Measurements from ENCODE around the gene ZDHHC20.

The ZDHHC20 gene, protein sequence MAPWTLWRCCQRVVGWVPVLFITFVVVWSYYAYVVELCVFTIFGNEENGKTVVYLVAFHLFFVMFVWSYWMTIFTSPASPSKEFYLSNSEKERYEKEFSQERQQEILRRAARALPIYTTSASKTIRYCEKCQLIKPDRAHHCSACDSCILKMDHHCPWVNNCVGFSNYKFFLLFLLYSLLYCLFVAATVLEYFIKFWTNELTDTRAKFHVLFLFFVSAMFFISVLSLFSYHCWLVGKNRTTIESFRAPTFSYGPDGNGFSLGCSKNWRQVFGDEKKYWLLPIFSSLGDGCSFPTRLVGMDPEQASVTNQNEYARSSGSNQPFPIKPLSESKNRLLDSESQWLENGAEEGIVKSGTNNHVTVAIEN

DNA sequence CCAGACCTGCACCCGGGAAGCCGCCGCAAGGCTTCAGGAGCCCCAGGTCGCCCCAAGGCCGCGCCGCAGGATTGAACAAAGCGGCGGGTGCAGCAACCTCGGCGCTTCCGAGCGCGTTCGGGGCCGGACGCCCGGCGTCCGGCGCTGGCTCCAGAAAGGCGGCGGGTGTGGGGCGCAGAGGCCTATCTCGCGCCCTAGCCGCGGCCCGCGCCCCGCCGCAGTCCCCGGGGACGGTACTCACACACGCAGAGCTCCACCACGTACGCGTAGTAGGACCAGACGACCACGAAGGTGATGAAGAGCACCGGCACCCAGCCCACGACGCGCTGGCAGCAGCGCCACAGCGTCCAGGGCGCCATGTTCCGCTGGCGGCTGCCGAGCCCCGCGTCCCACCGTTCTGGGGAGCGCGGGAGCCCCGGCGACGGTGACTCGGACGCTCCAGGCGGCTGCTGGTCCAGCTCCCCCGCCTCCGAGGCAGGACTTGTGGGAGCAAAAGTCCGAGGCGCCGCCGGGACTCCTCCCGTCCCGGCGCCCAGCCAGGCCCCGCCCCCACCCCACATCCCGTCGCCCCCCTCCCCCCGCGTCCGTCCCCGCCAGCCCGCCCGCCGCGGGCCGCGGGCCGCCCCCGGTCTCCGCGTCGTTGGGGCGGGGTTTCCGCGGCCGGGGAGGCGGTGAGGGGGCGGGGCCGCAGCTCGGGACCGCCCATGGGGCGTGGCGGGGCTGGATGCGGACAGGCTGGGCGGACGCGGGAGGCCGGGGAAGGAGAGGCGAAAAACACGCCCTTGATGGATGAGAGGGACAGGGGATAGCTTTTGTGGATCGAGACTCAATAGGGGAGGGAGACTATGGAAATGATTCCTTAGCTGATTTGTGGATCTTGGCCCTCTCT is at the start of gene ZDHHC20:
ZDHHC20 (minus strand) TSS at position 491 of the 889 bp plus-strand sequence; CDS start at position 359, 132 bp downstream.
- DNase-seq (ENCODE audit: low read depth), result peak; percentile 83

DNA sequence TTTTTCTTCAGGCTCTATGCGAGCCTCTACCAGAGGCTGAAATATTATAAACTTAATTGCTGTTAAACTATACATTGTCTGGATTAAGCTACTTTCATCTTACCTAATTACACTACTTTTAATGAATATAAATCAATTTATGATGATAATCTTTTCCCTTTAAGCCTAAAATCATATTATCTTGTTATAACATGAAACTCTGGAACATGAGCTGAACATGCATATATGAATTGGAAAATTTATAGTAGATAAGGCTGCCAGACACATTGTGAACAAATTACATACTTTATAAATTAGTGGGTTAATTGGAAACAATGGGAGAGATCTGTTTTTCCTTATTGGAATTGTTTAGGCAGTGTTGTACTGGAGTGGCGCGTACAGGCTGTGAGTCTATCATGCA is 45.3 kb upstream of the ZDHHC20 start:
- no peak for DNase-seq (ENCODE audit: low read depth)

GRCh38 chr13:21501686-21502085 is 42.6 kb upstream of the ZDHHC20 start:
- DNase-seq (ENCODE audit: low read depth), result no peak

GRCh38 chr13:21486322-21486721 is 27.2 kb upstream of the ZDHHC20 start:
- DNase-seq (ENCODE audit: low read depth), result no peak

DNA sequence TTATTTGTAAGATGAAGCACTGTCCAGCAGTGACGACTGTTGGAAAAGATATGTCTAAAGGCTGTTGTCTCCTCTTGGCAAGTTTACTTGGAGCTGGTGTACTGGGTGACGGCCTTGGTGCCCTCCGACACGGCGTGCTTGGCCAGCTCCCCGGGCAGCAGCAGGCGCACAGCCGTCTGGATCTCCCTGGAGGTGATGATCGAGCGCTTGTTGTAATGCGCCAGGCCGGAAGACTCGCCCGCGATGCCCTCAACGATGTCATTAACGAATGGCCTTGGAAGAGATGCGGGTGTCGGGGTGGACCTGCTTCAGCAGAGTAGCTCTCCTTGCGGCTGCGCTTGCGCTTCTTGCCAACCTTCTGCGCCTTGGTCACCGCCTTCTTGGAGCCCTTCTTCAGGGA is 24.6 kb upstream of the ZDHHC20 start:
- no peak for DNase-seq (ENCODE audit: low read depth)

DNA sequence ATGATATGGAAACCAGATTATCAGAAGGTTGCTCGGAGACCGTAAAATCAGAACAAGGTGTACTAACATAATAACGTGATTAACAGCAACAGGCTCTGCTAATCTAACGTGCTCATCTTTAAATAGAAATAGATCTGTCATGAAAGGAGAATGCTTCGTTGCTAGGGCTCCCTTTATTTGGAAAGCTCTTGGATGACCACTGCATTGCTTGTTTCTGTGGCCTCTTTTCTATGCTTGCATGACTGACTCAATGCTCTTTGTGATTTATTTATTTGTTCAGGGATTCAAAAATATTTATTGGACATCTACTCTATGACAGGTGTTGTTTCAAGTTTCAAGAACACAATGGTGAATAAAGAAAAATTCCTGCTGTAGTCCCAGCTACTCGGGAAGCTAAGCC is 22.3 kb upstream of the ZDHHC20 start:
- no peak for DNase-seq (ENCODE audit: low read depth)

DNA sequence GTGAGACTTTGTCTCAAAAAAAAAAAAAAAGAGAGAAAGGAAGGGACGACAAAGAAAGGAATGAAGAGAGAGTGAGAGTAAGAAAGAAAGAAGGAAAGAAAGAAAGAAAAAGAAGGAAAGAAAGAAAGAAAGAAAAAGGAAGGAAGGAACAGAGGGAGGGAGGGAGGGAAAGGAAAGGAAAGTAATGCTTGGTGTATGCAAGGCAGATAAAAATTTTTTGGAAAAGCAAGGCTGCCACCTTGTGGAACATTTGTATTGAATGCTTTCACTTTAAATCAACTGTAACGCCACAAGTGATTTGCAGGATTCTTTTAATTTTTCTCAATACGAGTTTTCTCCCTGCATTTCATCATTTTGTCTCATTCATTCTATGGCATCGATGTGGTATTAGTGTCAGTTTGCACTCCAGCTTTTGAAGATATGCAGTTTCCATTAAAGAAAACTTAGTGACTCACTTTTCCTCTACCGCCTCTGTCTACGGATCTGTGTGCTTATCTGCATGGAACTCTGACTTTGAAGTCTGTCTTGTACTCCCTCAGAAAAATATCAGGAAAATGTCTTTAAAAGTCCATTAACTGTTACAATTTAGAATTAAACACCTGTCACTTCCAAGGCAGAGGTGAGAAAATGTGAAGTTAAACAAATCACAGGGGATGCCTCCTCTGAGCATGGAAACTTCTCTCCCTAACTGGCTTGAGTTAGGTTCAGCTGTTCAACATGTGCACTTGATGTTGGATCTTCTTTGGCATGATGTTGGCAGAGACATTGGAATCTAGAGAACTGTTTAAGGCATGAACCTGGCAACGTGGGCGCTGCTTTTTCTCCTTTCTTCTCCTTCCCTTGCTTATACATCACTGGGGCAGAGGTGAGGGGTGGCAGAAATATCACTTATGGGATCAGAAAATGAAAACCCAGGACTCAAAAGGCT is 20.0 kb upstream of the ZDHHC20 start:
- DNase-seq (ENCODE audit: low read depth), result no peak

DNA sequence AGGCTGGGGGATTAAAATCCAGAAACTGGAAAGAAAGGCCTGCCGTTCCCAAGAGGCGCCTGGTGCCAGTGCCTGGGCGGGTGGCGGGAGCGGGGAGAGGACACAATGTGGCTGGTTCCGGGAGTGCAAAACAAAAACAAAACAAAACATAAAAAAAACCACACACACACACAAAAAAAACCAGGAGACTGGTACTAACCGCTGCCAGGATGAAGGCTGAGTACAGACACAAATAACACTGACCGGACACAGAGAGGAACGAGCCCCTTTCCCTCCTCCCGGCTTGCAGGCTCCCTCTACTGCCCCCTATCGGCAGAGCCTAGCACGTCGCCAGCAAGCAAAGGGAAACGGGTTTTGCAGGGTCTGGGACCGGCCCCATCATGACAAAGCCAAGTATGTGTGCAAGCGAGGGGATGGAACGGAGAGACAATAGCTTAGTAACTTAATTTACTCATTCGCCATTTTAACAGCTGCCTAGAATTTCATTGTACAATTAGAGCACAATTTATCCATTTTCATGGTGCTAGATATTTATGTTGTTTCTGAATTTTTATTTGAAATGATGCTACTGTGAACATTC is 17.9 kb upstream of the ZDHHC20 start:
- DNase-seq (ENCODE audit: low read depth), result peak; percentile 64

GRCh38 chr13:21475115-21475514 is 16.0 kb upstream of the ZDHHC20 start:
- DNase-seq (ENCODE audit: low read depth), result no peak

- no peak for DNase-seq (ENCODE audit: low read depth)
Measured at GRCh38 chr13:21470785-21471184, 11.7 kb upstream of the ZDHHC20 start.

DNA sequence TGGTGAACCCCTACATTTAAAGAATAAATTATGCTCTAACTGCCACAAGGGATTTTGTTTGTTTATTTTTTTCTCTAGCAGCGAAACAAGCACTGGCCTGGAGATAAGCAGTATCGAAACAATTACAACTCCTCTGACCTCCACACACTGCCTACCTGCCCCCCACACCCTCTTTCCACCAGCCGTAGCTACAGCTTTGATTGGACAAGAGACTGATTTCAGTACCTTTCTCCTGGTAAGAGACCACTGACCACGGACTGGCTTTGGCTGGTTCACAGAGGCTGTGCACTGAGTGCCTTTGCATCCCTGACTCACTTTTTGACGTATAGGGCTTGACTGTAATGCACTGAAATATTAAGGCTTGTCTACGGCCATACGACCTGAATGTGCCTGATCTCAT is 7.4 kb upstream of the ZDHHC20 start:
- DNase-seq (ENCODE audit: low read depth), result no peak

- DNase-seq (ENCODE audit: low read depth), result no peak
Measured at GRCh38 chr13:21465710-21466160, 6.6 kb upstream of the ZDHHC20 start.

DNA sequence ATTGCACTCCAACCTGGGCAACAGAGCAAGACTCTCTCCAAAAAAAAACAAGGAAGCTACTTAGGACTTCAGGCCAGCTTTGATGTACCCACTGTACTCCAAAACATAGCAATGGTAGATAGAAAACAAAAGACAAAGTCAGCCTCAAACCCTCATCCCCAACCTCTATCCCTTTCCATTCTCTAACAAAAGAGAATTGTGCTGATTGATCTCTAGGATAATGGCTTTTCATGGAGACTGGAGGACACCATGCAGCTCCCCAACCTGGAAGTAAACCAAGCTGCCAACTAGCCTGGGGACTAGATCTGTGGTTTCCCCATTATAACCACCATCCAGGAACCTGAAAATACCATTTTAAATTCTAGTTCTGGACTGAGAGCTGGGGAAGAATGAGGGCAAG is 4.3 kb upstream of the ZDHHC20 start:
- DNase-seq (ENCODE audit: low read depth), result no peak

- DNase-seq (ENCODE audit: low read depth), result no peak
Measured at GRCh38 chr13:21461131-21461530, 2.0 kb upstream of the ZDHHC20 start.

- DNase-seq (ENCODE audit: low read depth), result peak; percentile 13
Measured at GRCh38 chr13:21458451-21458812, 671 bp downstream of the ZDHHC20 start.

DNA sequence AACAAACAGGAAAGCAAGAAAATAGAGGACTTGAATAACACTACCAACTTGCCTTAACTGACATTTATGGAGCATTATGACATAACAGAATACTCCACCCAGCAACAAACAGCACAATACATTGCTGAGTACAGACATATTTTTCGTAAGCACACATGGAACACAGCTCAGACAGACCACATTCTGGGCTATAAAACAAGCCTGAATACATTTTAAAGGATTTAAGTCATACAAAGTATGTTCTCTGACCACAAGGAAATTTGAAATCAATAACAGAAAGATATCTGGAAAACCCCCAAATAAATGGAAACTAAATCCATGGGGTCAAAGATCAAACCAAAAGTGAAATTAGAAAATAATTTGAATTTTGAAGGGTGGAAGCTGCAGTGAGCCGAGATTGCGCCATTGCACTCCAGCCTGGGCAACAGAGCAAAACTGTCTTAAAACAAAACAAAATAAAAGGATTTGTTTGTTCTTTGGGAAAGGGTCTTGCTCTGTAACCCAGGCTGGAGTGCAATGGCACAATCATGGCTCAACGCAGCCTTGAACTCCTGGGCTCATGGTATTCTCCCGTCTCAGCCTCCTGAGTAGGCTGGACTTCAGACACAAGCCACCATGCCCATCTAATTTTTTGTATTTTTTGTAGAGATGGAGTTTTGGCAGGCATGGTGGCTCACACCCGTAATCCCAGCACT is 5.6 kb downstream of the ZDHHC20 start:
- no peak for DNase-seq (ENCODE audit: low read depth)

- DNase-seq (ENCODE audit: low read depth), result no peak
Measured at GRCh38 chr13:21450936-21451335, 8.2 kb downstream of the ZDHHC20 start.

DNA sequence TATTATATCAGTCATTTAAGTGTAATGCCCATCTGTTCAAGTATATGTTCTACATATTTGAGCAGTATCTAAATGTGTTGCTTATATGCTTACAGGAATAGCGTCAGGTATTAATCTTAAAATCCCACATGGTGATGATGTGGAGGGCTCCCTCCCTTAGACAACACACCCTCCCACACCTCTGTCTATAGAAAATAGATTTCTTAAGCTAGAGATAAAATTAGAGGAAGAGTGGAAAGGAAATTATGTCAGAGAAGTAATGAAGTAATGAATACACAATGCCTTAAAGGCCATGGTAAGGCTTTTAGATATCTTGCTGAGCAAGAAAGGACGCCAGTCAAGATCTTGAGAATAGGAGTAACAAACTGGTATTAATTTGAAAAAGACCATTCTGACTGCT is 12.4 kb downstream of the ZDHHC20 start:
- no peak for DNase-seq (ENCODE audit: low read depth)

GRCh38 chr13:21445759-21446158 is 13.3 kb downstream of the ZDHHC20 start:
- DNase-seq (ENCODE audit: low read depth), result no peak

GRCh38 chr13:21443171-21443570 is 15.9 kb downstream of the ZDHHC20 start:
- DNase-seq (ENCODE audit: low read depth), result no peak

DNA sequence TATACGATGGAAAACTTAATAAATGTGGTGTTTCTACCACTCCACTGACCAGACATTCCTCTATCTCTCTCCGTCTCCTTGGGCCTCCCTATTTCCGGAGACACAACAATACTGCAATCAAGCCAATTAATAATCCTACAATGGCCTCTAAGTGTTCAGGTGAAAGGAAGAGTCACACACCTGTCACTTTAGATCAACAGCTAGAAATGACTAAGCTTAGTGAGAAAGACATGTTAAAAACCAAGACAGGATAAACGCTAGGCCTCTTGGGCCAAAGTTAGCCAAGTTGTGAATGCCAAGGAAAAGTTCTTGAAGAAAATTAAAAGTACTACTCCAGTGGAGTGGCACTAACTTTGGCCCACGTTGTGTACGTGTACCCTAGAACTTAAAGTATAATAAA is 22.5 kb downstream of the ZDHHC20 start:
- no peak for DNase-seq (ENCODE audit: low read depth)

All from stimulated activated CD8-positive, alpha-beta memory T cell treated with anti-CD3 and anti-CD28 coated beads, Interleukin-7, amount 100 ng/mL, for 24 hours (primary cell).